ENCODE results near the gene TRMT5.

The TRMT5 gene

DNA sequence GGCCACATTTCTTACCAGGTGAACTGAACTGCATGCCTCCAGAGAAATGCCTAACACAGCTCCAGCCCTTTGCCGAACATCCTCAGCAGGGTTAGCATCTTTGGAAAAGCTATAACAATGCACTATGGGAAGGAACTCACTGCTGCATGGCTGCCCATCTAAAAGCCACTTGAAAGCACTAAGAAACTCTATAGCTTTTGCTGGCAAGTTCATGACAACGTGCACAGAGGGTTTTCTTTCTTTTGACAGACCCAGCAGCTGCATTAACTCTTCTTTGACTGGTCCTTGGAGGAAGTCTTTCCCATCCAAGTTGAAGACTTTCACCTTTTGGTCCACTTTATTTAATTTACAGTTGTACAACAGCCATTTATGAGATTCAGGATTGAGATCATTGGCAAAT lies 5.3 kb downstream of the TRMT5 start (continued):
- TF ChIP-seq, protein P1, sequence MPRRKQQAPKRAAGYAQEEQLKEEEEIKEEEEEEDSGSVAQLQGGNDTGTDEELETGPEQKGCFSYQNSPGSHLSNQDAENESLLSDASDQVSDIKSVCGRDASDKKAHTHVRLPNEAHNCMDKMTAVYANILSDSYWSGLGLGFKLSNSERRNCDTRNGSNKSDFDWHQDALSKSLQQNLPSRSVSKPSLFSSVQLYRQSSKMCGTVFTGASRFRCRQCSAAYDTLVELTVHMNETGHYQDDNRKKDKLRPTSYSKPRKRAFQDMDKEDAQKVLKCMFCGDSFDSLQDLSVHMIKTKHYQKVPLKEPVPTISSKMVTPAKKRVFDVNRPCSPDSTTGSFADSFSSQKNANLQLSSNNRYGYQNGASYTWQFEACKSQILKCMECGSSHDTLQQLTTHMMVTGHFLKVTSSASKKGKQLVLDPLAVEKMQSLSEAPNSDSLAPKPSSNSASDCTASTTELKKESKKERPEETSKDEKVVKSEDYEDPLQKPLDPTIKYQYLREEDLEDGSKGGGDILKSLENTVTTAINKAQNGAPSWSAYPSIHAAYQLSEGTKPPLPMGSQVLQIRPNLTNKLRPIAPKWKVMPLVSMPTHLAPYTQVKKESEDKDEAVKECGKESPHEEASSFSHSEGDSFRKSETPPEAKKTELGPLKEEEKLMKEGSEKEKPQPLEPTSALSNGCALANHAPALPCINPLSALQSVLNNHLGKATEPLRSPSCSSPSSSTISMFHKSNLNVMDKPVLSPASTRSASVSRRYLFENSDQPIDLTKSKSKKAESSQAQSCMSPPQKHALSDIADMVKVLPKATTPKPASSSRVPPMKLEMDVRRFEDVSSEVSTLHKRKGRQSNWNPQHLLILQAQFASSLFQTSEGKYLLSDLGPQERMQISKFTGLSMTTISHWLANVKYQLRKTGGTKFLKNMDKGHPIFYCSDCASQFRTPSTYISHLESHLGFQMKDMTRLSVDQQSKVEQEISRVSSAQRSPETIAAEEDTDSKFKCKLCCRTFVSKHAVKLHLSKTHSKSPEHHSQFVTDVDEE (CRISPR knock-in tag; IDR thresholded peaks at IDR 0.05), result no peak
- no peak for TF ChIP-seq SNAI2 (CRISPR knock-in tag; IDR thresholded peaks at IDR 0.05)

GRCh38 chr14:60974090-60974651 lies 6.7 kb downstream of the TRMT5 start:
- TF ChIP-seq, protein P2, sequence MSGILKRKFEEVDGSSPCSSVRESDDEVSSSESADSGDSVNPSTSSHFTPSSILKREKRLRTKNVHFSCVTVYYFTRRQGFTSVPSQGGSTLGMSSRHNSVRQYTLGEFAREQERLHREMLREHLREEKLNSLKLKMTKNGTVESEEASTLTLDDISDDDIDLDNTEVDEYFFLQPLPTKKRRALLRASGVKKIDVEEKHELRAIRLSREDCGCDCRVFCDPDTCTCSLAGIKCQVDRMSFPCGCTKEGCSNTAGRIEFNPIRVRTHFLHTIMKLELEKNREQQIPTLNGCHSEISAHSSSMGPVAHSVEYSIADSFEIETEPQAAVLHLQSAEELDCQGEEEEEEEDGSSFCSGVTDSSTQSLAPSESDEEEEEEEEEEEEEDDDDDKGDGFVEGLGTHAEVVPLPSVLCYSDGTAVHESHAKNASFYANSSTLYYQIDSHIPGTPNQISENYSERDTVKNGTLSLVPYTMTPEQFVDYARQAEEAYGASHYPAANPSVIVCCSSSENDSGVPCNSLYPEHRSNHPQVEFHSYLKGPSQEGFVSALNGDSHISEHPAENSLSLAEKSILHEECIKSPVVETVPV (CRISPR knock-in tag; IDR thresholded peaks at IDR 0.05), result no peak
- TF ChIP-seq TOX (CRISPR knock-in tag; IDR thresholded peaks at IDR 0.05; ENCODE audit: borderline replicate concordance), result no peak
- no peak for TF ChIP-seq PPARA (CRISPR knock-in tag; IDR thresholded peaks at IDR 0.05; ENCODE audit: borderline replicate concordance)
- no peak for TF ChIP-seq ZC3H10 (CRISPR knock-in tag; IDR thresholded peaks at IDR 0.05)
- TF ChIP-seq ZFP3 (CRISPR knock-in tag; IDR thresholded peaks at IDR 0.05), result no peak
- TF ChIP-seq GLIS3 (CRISPR knock-in tag; IDR thresholded peaks at IDR 0.05), result no peak
- TF ChIP-seq ZNF8 (CRISPR knock-in tag; IDR thresholded peaks at IDR 0.05), result no peak
- no peak for TF ChIP-seq RARB (CRISPR knock-in tag; IDR thresholded peaks at IDR 0.05)
- no peak for TF ChIP-seq ISL1 (CRISPR knock-in tag; IDR thresholded peaks at IDR 0.05)
- TF ChIP-seq, protein P3, sequence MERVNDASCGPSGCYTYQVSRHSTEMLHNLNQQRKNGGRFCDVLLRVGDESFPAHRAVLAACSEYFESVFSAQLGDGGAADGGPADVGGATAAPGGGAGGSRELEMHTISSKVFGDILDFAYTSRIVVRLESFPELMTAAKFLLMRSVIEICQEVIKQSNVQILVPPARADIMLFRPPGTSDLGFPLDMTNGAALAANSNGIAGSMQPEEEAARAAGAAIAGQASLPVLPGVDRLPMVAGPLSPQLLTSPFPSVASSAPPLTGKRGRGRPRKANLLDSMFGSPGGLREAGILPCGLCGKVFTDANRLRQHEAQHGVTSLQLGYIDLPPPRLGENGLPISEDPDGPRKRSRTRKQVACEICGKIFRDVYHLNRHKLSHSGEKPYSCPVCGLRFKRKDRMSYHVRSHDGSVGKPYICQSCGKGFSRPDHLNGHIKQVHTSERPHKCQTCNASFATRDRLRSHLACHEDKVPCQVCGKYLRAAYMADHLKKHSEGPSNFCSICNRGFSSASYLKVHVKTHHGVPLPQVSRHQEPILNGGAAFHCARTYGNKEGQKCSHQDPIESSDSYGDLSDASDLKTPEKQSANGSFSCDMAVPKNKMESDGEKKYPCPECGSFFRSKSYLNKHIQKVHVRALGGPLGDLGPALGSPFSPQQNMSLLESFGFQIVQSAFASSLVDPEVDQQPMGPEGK (CRISPR knock-in tag; IDR thresholded peaks at IDR 0.05; ENCODE audit: borderline replicate concordance), result no peak
- TF ChIP-seq OSR1 (CRISPR knock-in tag; IDR thresholded peaks at IDR 0.05), result no peak
- no peak for TF ChIP-seq ESRRG (CRISPR knock-in tag; IDR thresholded peaks at IDR 0.05)
- TF ChIP-seq, protein P4, sequence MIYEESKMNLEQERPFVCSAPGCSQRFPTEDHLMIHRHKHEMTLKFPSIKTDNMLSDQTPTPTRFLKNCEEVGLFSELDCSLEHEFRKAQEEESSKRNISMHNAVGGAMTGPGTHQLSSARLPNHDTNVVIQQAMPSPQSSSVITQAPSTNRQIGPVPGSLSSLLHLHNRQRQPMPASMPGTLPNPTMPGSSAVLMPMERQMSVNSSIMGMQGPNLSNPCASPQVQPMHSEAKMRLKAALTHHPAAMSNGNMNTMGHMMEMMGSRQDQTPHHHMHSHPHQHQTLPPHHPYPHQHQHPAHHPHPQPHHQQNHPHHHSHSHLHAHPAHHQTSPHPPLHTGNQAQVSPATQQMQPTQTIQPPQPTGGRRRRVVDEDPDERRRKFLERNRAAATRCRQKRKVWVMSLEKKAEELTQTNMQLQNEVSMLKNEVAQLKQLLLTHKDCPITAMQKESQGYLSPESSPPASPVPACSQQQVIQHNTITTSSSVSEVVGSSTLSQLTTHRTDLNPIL (CRISPR knock-in tag; IDR thresholded peaks at IDR 0.05; ENCODE audit: low read depth), result no peak
- TF ChIP-seq ZNF565 (CRISPR knock-in tag; conservative IDR thresholded peaks at IDR 0.05; ENCODE audit: low read depth), result no peak
- TF ChIP-seq TCF4 (CRISPR knock-in tag; IDR thresholded peaks at IDR 0.05; ENCODE audit: borderline replicate concordance), result no peak
- TF ChIP-seq CSDC2 (CRISPR knock-in tag; IDR thresholded peaks at IDR 0.05), result no peak
- no peak for TF ChIP-seq POU6F1 (CRISPR knock-in tag; IDR thresholded peaks at IDR 0.05; ENCODE audit: borderline replicate concordance, low read depth)
- no peak for ATAC-seq

GRCh38 chr14:60973070-60973469 lies 7.8 kb downstream of the TRMT5 start:
- TF ChIP-seq, protein P4 (CRISPR knock-in tag; IDR thresholded peaks at IDR 0.05; ENCODE audit: low read depth), result no peak
- no peak for TF ChIP-seq PPARA (CRISPR knock-in tag; IDR thresholded peaks at IDR 0.05; ENCODE audit: borderline replicate concordance)
- TF ChIP-seq, protein P1 (CRISPR knock-in tag; IDR thresholded peaks at IDR 0.05), result no peak
- no peak for TF ChIP-seq TCF4 (CRISPR knock-in tag; IDR thresholded peaks at IDR 0.05; ENCODE audit: borderline replicate concordance)
- TF ChIP-seq ISL1 (CRISPR knock-in tag; IDR thresholded peaks at IDR 0.05), result no peak
- no peak for ATAC-seq
